GM21447 (cell line): Measurements from ENCODE around the gene GSE1.

Experiments
- ATAC-seq: cut with Tn5 transposase; IDR thresholded peaks from one replicate; pipeline ENCODE4 v1.9.1; 2021; ENCODE audit not compliant: unreplicated experiment

The GSE1 gene

DNA sequence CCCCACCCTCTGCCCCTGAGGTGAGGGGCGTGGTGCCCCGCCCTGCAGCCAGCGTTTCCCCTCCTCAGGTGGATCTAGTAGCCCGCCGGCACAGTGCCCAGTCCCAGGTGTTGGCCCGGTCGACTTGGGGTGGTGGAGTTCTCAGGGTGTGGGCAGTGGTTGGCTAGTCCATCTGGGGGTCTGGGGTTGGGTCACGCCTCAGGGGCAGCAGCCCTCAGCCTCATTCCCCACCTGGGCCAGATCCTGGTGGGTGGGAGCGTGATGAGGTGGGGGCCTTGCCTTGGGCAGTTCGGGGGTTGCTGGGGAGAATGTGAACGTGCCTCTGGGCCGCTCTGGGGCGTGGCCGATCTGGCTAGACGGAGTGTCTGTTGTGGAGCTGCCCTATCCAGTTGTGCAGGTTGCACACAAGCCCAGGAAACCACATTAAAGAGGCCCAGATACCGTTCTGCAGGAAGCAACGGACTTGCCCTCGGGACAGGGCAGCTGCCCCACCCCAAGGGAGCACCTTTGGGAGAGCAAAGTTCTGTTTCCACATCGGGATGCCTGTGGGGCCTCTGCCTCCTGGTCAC, 32.0 kb downstream of the GSE1 start:
- no peak for ATAC-seq

- ATAC-seq, result no peak
Measured at GRCh38 chr16:85646358-85646907, 33.3 kb downstream of the GSE1 start.

DNA sequence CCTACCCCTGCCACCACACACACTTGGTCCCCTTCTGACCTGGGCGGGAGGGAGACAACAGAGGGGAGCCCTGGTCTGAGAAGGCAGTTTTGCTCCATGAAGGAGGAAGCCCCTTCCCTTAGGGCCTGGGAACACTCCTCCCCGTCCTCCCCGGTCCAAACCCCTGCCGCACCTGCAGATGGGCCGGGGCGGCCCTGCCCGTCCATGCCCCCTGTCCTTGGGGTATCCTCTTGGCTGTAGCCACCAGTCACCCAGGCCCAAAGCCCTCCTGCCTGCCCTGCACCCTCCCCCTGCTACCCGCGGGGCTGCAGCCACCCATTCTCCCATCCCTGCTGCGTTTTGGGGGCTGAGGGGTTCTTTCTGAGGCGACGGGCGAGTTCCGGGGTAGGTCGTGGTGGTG, 33.9 kb downstream of the GSE1 start:
- ATAC-seq, result no peak

DNA sequence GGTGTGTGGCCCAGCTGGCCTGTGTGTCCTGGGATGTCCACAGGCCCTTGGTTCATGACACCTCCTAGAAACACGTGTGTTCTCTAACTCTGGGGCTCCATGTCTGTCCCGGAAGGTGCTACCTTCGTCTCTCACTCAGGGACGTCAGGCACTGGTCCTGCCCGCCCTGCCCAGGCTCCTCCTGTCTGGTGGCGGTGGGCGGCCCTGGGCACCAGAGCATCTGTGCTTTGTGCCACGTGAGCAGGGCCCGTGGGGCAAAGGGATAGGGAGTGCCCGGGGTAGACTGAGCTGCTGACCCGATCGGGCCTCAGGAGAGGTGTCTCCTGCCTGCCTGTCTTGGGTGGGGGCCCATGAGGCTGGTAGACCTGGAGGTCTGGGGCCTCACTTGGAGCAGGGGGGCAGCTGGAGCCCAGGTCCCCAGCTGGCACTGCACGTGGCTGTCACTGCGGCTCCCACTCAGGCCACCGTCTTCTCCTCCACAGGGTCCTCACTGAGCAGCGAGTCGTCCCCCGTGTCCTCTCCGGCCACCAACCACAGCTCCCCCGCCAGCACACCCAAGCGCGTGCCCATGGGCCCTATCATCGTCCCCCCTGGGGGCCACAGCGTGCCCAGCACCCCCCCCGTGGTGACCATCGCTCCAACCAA, 35.1 kb downstream of the GSE1 start:
- ATAC-seq, result no peak

GRCh38 chr16:85648805-85649204, 35.7 kb downstream of the GSE1 start:
- no peak for ATAC-seq

- ATAC-seq, result no peak
Measured at GRCh38 chr16:85649411-85650134, 36.5 kb downstream of the GSE1 start.

DNA sequence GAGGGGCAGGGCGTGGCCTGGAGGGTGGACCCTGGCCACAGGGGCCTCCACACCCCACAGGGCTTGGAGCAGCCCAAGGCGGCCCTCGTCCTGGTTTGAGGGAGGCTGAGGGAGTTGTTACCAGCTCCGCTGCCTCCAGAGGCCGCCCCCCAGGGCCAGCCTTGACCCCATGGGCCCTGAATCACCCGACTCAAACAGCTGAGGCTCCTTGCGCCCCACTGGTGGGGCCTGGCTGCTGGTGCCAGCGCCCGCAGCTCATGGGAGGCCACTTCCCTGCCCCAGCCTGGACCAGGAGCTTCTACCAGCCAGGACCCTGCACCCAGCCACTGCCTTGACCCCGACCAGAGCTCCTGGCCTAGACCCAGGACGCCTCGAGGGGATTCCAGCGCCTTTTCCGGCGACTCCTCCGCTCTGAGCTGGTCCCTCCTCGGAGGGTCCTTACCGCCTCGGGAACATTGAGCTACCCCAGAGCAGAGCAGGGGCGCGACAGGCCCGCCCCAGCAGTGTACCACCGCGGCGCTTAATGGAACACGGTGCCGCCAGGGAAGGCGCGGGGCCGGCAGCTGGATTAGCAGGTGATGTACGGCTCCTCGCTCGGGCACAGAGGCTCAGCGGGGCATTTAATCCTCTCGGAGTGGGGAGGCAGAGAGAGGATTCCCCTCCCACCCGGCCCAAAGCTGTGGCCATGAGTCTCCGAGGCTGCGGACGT, 37.2 kb downstream of the GSE1 start:
- ATAC-seq, result no peak

DNA sequence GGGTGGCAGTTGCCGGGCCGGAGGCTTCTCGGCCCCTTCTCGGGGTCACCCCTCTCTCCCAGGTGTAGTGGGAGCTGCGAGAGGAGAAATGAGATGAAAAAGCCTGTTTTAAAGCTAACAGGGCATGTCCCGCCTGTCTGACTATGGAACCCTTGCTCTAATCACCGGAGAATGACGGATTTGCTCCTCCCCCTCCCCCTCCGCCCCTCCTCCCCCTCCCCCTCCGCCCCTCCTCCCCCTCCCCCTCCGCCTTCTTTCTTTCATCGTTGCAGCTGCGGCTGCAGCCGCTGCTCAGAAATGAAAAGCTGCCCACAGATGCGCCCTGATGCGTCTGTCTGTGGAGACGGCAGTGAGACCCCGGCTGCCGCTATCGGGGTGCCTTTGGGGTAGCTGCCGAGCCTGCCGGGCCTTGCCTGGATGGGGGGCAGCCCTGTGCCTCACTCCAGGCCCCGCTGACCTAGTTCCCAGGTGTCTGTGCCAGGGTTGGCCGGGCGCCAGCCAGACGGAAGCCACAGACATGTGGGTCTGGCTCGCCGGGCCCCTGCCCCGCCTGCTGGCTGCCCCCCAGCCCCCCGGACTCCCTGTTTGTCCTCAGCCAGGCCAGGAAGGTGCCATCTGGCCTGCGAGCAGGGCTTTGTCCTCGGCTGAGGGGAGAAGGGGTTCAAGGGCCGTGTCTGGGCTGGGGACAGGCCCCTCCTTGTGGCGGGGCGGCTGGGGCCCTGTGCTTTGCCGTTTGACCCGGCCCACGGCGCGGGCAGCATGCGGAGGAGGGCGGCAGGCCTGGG, 37.9 kb downstream of the GSE1 start:
- no peak for ATAC-seq

DNA sequence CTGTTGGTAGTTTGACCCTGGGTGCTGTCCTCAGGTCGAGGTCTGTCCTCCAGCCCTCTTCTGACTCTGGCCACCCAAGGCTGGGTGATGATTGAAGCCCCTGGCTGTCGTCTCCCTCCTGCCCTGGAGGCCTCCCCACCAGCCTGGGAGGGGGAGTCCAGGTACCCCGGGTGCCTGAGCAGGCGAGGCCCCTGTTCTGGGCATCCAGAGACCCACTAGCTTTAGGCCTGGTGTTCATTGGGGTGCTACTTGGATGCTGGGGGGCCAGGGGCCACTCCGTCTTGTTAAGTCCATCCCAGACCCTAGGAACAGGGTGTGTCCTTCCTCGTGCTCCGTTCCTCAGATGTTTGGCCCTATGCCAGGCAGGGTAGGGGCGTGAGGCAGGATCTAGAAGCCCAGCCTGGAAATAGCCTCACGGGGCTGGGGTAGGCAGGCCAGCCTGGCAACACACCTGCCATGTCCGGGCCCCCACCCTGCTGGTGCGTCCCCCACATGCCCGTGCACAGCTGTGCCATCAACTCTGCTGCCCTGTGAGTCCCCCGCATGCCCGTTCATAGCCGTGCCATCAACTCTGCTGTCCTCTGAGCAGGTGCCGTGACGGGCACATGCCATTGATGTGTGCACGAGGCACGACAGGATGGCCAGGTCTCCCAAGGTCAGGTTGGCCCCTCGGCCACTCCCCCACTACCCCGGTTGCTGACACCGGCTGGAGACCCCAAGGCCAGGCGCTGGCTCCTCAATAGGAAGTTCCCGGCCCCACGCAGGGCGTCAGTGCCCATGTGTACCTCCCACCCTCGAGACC, 38.7 kb downstream of the GSE1 start:
- no peak for ATAC-seq

GRCh38 chr16:85652431-85653221, 39.5 kb downstream of the GSE1 start:
- ATAC-seq, result no peak

- ATAC-seq, result no peak
Measured at GRCh38 chr16:85653290-85653891, 40.3 kb downstream of the GSE1 start.

DNA sequence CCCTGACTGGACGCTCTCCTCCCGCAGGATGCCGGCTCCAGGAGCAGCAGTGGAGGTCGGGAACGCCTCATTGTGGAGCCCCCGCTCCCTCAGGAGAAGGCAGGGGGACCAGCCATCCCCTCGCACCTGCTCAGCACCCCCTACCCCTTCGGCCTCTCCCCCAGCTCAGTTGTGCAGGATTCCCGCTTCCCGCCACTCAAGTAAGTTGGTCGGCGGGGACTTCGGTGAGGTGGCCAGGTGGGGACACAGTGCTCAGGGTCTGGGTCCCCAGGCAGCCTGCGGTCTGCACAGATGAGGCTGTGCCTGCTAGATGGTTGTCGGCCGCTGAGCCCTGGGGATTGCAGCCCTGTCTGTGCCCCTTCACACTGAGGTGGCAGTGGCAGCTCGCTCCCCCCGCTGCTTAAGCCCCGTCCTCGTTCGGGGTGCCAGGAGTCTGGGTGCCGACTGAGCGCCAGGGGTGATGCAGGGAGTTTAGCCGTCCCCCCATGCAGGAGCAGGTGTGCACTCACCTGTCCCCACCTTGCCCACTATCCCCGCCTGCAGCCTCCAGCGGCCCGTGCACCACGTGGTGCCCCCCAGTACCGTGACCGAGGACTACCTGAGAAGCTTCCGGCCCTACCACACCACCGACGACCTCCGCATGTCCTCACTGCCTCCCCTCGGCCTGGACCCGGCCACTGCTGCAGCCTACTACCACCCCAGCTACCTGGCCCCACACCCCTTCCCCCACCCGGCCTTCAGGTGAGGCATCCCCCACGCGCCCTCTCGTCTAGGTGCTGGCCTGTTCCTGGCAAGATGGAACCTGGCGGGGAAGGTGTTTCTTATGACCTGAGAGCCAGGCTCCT, 41.4 kb downstream of the GSE1 start:
- ATAC-seq, result no peak

GRCh38 chr16:85655216-85656129, 42.4 kb downstream of the GSE1 start:
- no peak for ATAC-seq

GRCh38 chr16:85656351-85657266, 43.5 kb downstream of the GSE1 start:
- ATAC-seq, result no peak

DNA sequence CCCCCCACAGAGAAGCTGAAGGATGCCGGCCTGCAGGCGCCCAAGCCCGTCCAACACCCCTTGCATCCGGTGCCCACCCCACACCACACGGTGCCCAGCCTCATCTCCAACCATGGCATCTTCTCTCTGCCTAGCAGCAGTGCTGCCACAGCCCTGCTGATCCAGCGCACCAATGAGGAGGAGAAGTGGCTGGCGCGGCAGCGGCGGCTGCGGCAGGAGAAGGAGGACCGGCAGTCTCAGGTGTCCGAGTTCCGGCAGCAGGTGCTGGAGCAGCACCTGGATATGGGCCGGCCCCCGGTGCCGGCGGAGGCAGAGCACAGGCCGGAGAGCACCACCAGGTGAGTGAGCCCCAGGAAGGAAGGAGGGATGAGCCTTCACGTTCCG, 44.1 kb downstream of the GSE1 start:
- no peak for ATAC-seq

- no peak for ATAC-seq
Measured at GRCh38 chr16:85657996-85658395, 44.9 kb downstream of the GSE1 start.
